HG03060 (cell line): ENCODE data around the gene APOL3.
"Not testable (repeated sequence)": the region's sequence is repeated elsewhere in the genome, so short reads cannot be mapped to it uniquely, and the experiment has no call there.

Experiments used
- ATAC-seq: cut with Tn5 transposase; IDR thresholded peaks from one replicate; pipeline ENCODE4 v1.9.1; 2021; ENCODE audit warnings: low read depth, moderate number of reproducible peaks; ENCODE audit not compliant: unreplicated experiment

The APOL3 gene

GRCh38 chr22:36106910-36107309 lies 53.6 kb downstream of the APOL3 start:
- no peak for ATAC-seq

DNA sequence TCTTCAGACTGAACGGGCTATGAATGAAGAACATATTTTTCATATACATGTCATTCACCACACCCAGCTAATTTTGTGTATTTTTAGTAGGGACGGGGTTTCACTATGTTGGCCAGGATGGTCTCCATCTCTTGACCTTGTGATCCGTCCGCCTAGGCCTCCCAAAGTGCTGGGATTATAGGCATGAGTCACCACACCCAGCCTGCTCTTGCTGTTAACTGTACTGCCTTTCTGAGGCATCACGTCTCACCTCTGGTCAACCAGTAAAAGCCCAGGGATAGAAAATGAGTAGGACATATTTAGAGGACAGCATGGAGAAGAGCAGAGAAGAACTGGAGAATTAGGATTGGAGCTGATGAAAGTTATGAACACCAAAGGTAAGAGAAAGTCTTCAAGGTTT lies 55.6 kb downstream of the APOL3 start:
- ATAC-seq = no peak

- no peak for ATAC-seq
Observed at GRCh38 chr22:36104435-36104834, 56.1 kb downstream of the APOL3 start.

DNA sequence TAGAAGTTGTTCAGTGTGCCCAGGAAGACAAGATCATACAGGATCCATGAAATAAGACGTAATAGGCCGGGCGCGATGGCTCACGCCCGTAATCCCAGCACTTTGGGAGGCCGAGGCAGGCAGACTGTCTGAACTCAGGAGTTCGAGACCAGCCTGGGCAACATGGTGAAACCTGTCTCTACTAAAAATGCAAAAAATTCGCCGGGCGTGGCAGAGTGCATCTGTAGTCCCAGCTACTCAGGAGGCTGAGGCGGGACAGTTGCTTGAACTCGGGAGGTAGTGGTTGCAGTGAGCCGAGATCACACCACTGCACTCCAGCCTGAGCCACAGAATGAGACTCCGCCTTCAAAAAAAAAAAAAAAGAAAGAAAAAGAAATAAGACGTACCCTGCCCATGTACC lies 56.7 kb downstream of the APOL3 start:
- no peak for ATAC-seq

DNA sequence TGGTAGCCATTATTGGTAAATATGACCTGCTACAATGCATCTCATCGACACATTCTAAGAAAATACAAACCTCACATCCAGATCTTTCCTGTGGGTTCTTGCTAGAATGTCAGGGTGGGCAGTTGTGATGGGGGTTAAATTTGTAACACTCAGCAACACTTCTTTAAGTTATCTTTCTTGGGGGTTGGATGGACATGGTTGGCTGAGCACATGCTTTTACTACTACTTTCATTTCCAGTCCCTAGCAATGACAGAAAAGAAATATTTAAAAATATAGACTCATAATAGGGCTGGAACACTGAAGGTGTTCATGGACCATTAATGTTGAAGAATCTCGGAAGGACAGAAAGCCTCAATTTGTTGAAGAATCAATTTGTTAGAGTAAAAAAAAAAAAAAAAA lies 57.6 kb downstream of the APOL3 start:
- no peak for ATAC-seq

DNA sequence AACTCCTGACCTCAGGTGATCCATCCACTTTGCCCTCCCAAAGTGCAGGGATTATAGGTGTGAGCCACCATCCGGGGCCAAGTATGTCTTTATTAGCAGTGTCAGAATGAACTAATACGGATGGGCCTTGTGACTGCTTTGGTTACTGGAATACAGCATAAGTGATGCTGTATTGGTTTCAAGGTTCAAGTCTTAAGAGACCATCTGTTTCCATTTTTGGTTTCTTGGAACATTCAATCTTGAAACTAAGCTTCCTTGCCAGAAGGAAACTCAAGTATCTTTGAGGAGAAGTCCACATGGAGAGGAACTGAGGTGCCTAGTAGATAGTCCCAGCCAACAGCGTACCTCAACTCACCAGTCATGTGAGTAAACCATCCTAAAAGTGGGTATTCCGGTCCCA lies 58.8 kb downstream of the APOL3 start:
- no peak for ATAC-seq

DNA sequence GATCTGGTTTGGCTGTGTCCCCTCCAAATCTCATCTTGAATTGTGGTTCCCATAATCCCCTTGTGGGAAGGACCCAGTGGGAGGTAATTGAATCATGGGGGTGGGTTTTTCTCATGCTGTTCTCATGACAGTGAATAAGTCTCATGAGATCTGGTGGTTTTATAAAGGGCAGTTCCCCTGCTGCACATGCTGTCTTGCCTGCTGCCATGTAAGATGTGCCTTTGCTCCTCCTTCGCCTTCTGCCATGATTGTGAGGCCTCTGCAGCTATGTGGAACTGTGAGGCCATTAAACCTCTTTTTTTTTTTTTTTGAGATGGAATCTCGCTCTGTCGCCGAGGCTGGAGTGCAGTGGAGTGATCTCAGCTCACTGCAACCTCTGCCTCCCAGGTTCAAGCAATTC lies 59.6 kb downstream of the APOL3 start:
- not testable (repeated sequence) for ATAC-seq

- no peak for ATAC-seq
Observed at GRCh38 chr22:36100134-36100824, 60.3 kb downstream of the APOL3 start.

DNA sequence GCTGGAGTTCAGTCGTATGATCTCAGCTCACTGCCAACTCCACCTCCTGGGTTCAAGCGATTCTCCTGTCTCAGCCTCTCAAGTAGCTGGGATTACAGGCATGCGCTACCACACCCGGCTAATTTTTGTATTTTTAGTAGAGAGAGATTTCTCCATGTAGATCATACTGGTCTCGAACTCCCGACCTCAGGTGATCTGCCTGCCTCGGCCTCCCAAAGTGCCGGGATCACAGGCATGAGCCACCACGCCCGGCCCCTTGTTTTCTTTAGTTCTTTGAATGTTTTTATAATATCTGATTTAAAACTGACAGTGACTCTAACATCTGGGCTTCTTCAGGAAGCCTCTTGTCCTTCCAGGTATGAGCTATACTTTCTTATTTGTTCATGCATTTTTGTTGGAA lies 61.0 kb downstream of the APOL3 start:
- ATAC-seq = not testable (repeated sequence)

DNA sequence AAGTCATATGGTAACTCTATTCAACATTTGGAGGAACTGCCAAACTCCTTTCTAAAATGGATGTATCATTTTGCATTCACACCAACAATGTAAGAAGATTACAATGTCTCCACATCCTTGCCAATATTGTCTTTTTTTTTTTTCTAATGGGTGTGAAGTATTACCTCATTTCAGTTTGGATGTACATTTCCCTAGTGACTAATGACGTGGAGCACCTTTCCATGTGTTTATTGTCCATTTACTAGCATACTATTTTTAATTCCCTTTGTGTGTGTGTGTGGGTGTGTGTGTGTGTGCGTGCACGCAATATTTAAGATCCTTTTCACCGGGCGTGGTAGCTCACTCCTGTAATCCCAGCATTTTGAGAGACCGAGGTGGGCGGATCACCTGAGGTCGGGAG lies 62.7 kb downstream of the APOL3 start:
- no peak for ATAC-seq

DNA sequence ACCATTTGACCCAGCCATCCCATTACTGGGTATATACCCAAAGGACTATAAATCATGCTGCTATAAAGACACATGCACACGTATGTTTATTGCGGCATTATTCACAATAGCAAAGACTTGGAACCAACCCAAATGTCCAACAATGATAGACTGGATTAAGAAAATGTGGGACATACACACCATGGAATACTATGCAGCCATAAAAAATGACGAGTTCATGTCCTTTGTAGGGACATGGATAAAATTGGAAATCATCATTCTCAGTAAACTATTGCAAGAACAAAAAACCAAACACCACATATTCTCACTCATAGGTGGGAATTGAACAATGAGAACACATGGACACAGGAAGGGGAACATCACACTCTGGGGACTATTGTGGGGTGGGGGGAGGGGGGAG lies 69.8 kb downstream of the APOL3 start:
- ATAC-seq = not testable (repeated sequence)
